SK-N-SH treated with all-trans-retinoic acid at 6 μM for 48 hours (cell line): Measurements from ENCODE around the gene ATG2A.

Experiments used
- ATAC-seq: fragments of 200-7000 bp; cut with Tn5 transposase; 3 replicates; pipeline ENCODE4 v1.9.1; 2020; ENCODE audit warnings: mild to moderate bottlenecking, moderate library complexity
- ARNTL ChIP-seq: fragments of 450-650 bp; formaldehyde crosslinking; IDR thresholded peaks from 2 replicates; pipeline ENCODE4 v1.5.0; 2020; ENCODE audit warnings: low read depth, mild to moderate bottlenecking, moderate library complexity, borderline replicate concordance
- BACH2 ChIP-seq: fragments of 250-450 bp; sonication (Bioruptor Pico); IDR thresholded peaks from 2 replicates; pipeline ENCODE4 v1.9.0; 2021; ENCODE audit warnings: mild to moderate bottlenecking, borderline replicate concordance
- CSDC2 ChIP-seq: fragments of 250-450 bp; sonication (Bioruptor Pico); IDR thresholded peaks from 2 replicates; pipeline ENCODE4 v1.5.0; 2020; ENCODE audit warnings: mild to moderate bottlenecking, moderate library complexity
- ESRRG ChIP-seq: fragments of 250-450 bp; sonication (Bioruptor Pico); IDR thresholded peaks from 2 replicates; pipeline ENCODE4 v1.6.1; 2021; ENCODE audit warnings: mild to moderate bottlenecking
- GLIS3 ChIP-seq: fragments of 250-450 bp; sonication (Bioruptor Pico); IDR thresholded peaks from 2 replicates; pipeline ENCODE4 v1.5.0; 2020; ENCODE audit warnings: mild to moderate bottlenecking, moderate library complexity
- OSR1 ChIP-seq: fragments of 250-450 bp; sonication (Bioruptor Pico); IDR thresholded peaks from 2 replicates; pipeline ENCODE4 v1.8.0; 2022; ENCODE audit warnings: moderate library complexity, mild to moderate bottlenecking, inconsistent platforms
- PATZ1 ChIP-seq: fragments of 250-450 bp; sonication (Bioruptor Pico); IDR thresholded peaks from 2 replicates; pipeline ENCODE4 v1.8.0; 2020; ENCODE audit warnings: mild to moderate bottlenecking, moderate library complexity, borderline replicate concordance
- PPARA ChIP-seq: fragments of 250-450 bp; sonication (Bioruptor Pico); IDR thresholded peaks from 2 replicates; pipeline ENCODE4 v1.5.0; 2020; ENCODE audit warnings: mild to moderate bottlenecking, borderline replicate concordance
- RARB ChIP-seq: fragments of 250-450 bp; sonication (Bioruptor Pico); IDR thresholded peaks from 2 replicates; pipeline ENCODE4 v1.8.0; 2021; ENCODE audit warnings: mild to moderate bottlenecking, moderate library complexity
- SNAI2 ChIP-seq: fragments of 250-450 bp; sonication (Bioruptor Pico); IDR thresholded peaks from 2 replicates; pipeline ENCODE4 v1.5.0; 2020; ENCODE audit warnings: mild to moderate bottlenecking, moderate library complexity
- TCF4 ChIP-seq: fragments of 250-450 bp; sonication (Bioruptor Pico); IDR thresholded peaks from 2 replicates; pipeline ENCODE4 v1.8.0; 2021; ENCODE audit warnings: mild to moderate bottlenecking, moderate library complexity, borderline replicate concordance
- TOX ChIP-seq: fragments of 250-450 bp; sonication (Bioruptor Pico); IDR thresholded peaks from 2 replicates; pipeline ENCODE4 v1.8.0; 2021; ENCODE audit warnings: mild to moderate bottlenecking, moderate library complexity, borderline replicate concordance
- ZFP3 ChIP-seq: fragments of 250-450 bp; sonication (Bioruptor Pico); IDR thresholded peaks from 2 replicates; pipeline ENCODE4 v1.5.0; 2020; ENCODE audit warnings: mild to moderate bottlenecking, moderate library complexity
- ZFP30 ChIP-seq: fragments of 450-650 bp; formaldehyde crosslinking; IDR thresholded peaks from 2 replicates; pipeline ENCODE4 v1.5.0; 2022; ENCODE audit warnings: mild to moderate bottlenecking, moderate library complexity
- ZNF565 ChIP-seq: fragments of 450-650 bp; formaldehyde crosslinking; conservative IDR thresholded peaks from 2 replicates; pipeline ENCODE4 v1.5.0; 2020; ENCODE audit warnings: low read depth, mild to moderate bottlenecking, moderate library complexity
- ZNF70 ChIP-seq: fragments of 450-650 bp; formaldehyde crosslinking; IDR thresholded peaks from 2 replicates; pipeline ENCODE4 v1.5.0; 2020; ENCODE audit warnings: mild to moderate bottlenecking, moderate library complexity
- ZNF8 ChIP-seq: fragments of 450-650 bp; formaldehyde crosslinking; IDR thresholded peaks from 2 replicates; pipeline ENCODE4 v1.5.0; 2020; ENCODE audit warnings: mild to moderate bottlenecking, moderate library complexity
- TF ChIP-seq, protein P1 (sequence below): fragments of 250-450 bp; sonication (Bioruptor Pico); IDR thresholded peaks from 2 replicates; pipeline ENCODE4 v1.5.1; 2020; ENCODE audit warnings: low read depth, mild to moderate bottlenecking, moderate library complexity
- TF ChIP-seq, protein P2 (sequence below): fragments of 250-450 bp; sonication (Bioruptor Pico); IDR thresholded peaks from 2 replicates; pipeline ENCODE4 v1.5.0; 2020; ENCODE audit warnings: mild to moderate bottlenecking, moderate library complexity
- TF ChIP-seq, protein P3 (sequence below): fragments of 250-450 bp; sonication (Bioruptor Pico); IDR thresholded peaks from 2 replicates; pipeline ENCODE4 v1.5.1; 2021; ENCODE audit warnings: mild to moderate bottlenecking, moderate library complexity
- TF ChIP-seq, protein P4 (sequence below): fragments of 250-450 bp; sonication (Bioruptor Pico); IDR thresholded peaks from 2 replicates; pipeline ENCODE4 v1.8.0; 2021; ENCODE audit warnings: low read depth, mild to moderate bottlenecking, moderate library complexity, borderline replicate concordance

ATG2A gene

GRCh38 chr11:64921384-64921783, 4.4 kb upstream of the ATG2A start:
- TF ChIP-seq OSR1 (CRISPR knock-in tag): no peak
- TF ChIP-seq, protein P1, sequence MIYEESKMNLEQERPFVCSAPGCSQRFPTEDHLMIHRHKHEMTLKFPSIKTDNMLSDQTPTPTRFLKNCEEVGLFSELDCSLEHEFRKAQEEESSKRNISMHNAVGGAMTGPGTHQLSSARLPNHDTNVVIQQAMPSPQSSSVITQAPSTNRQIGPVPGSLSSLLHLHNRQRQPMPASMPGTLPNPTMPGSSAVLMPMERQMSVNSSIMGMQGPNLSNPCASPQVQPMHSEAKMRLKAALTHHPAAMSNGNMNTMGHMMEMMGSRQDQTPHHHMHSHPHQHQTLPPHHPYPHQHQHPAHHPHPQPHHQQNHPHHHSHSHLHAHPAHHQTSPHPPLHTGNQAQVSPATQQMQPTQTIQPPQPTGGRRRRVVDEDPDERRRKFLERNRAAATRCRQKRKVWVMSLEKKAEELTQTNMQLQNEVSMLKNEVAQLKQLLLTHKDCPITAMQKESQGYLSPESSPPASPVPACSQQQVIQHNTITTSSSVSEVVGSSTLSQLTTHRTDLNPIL (CRISPR knock-in tag): no peak
- TF ChIP-seq ZNF565: no peak
- no peak for TF ChIP-seq ZNF8 (CRISPR knock-in tag)
- TF ChIP-seq, protein P2, sequence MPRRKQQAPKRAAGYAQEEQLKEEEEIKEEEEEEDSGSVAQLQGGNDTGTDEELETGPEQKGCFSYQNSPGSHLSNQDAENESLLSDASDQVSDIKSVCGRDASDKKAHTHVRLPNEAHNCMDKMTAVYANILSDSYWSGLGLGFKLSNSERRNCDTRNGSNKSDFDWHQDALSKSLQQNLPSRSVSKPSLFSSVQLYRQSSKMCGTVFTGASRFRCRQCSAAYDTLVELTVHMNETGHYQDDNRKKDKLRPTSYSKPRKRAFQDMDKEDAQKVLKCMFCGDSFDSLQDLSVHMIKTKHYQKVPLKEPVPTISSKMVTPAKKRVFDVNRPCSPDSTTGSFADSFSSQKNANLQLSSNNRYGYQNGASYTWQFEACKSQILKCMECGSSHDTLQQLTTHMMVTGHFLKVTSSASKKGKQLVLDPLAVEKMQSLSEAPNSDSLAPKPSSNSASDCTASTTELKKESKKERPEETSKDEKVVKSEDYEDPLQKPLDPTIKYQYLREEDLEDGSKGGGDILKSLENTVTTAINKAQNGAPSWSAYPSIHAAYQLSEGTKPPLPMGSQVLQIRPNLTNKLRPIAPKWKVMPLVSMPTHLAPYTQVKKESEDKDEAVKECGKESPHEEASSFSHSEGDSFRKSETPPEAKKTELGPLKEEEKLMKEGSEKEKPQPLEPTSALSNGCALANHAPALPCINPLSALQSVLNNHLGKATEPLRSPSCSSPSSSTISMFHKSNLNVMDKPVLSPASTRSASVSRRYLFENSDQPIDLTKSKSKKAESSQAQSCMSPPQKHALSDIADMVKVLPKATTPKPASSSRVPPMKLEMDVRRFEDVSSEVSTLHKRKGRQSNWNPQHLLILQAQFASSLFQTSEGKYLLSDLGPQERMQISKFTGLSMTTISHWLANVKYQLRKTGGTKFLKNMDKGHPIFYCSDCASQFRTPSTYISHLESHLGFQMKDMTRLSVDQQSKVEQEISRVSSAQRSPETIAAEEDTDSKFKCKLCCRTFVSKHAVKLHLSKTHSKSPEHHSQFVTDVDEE (CRISPR knock-in tag): no peak
- no peak for TF ChIP-seq ZFP30 (CRISPR knock-in tag)
- TF ChIP-seq TCF4 (CRISPR knock-in tag): no peak
- no peak for TF ChIP-seq ARNTL (CRISPR knock-in tag)
- TF ChIP-seq ZNF70 (CRISPR knock-in tag): no peak
- TF ChIP-seq, protein P3, sequence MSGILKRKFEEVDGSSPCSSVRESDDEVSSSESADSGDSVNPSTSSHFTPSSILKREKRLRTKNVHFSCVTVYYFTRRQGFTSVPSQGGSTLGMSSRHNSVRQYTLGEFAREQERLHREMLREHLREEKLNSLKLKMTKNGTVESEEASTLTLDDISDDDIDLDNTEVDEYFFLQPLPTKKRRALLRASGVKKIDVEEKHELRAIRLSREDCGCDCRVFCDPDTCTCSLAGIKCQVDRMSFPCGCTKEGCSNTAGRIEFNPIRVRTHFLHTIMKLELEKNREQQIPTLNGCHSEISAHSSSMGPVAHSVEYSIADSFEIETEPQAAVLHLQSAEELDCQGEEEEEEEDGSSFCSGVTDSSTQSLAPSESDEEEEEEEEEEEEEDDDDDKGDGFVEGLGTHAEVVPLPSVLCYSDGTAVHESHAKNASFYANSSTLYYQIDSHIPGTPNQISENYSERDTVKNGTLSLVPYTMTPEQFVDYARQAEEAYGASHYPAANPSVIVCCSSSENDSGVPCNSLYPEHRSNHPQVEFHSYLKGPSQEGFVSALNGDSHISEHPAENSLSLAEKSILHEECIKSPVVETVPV: no peak
- no peak for TF ChIP-seq BACH2
- no peak for TF ChIP-seq CSDC2 (CRISPR knock-in tag)
- TF ChIP-seq ZFP3: no peak
- ATAC-seq: no peak

DNA sequence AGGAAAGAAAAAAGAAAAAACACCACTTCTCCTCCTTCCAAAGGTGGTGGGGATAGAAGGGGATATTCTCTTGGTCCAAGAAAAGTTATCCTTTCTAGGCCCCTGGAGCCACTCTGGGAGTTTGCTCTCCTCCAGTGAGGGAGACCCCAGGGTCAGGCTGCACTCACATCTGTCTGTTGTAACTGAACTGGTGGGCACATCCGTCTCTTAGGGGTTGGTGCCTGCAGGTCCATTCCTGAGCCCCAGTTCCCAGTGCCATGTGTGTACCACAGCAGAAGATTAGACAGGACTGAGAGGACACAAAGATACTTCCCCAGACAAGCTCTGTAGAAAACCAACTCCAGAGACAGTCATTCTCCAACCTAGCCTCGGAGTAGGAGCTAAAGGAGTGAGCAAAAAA, 3.1 kb upstream of the ATG2A start:
- ATAC-seq: no peak
- TF ChIP-seq, protein P3: no peak
- no peak for TF ChIP-seq ESRRG (CRISPR knock-in tag)
- TF ChIP-seq TCF4 (CRISPR knock-in tag): no peak
- no peak for TF ChIP-seq GLIS3 (CRISPR knock-in tag)
- TF ChIP-seq TOX (CRISPR knock-in tag): no peak
- TF ChIP-seq ZNF70 (CRISPR knock-in tag): no peak
- no peak for TF ChIP-seq PPARA (CRISPR knock-in tag)
- TF ChIP-seq CSDC2 (CRISPR knock-in tag): no peak
- no peak for TF ChIP-seq OSR1 (CRISPR knock-in tag)
- TF ChIP-seq ZFP30 (CRISPR knock-in tag): no peak
- no peak for TF ChIP-seq RARB
- no peak for TF ChIP-seq ARNTL (CRISPR knock-in tag)
- TF ChIP-seq, protein P2 (CRISPR knock-in tag): no peak
- TF ChIP-seq, protein P4, sequence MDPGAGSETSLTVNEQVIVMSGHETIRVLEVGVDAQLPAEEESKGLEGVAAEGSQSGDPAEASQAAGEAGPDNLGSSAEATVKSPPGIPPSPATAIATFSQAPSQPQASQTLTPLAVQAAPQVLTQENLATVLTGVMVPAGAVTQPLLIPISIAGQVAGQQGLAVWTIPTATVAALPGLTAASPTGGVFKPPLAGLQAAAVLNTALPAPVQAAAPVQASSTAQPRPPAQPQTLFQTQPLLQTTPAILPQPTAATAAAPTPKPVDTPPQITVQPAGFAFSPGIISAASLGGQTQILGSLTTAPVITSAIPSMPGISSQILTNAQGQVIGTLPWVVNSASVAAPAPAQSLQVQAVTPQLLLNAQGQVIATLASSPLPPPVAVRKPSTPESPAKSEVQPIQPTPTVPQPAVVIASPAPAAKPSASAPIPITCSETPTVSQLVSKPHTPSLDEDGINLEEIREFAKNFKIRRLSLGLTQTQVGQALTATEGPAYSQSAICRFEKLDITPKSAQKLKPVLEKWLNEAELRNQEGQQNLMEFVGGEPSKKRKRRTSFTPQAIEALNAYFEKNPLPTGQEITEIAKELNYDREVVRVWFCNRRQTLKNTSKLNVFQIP: no peak
- TF ChIP-seq, protein P1 (CRISPR knock-in tag): no peak
- no peak for TF ChIP-seq BACH2
- TF ChIP-seq PATZ1: no peak
- no peak for TF ChIP-seq SNAI2 (CRISPR knock-in tag)
